Measurements from ENCODE around the gene KIF26B. TPM values are rescaled to one million over a fixed set of nuclear protein-coding genes. Genes with fewer than 3 reads are reported as not detected.

KIF26B gene
- polyA plus RNA-seq, 1 of the 3 experiments (the other 2 are of a cell fraction): 2.6 TPM

DNA sequence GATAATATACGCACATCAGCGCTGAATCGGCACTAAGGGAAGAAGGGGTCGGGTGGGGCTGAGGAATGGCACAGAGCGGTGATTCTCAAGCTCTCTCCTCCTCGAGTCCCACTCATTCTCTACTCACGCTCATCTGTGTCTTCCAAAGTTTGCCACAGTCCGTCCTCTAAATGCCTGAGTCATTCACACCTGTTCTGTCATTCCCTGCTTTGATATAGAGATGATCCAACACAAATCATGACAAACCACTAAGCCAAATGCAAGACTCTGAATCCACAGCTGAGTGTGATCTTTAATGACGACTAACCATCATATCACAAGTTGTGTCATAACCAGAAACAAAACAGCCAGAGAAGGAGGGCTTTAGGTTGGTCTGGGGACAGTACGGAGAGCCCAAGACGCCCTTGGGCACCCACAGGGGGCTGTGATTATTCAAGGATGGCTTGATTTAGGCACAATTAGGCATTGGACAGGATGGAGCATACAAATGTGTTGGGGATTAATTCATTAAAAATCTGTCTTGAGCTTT is 501.5 kb downstream of the KIF26B start:
- Histone ChIP-seq H2AFZ (ENCODE audit: low read depth) (no peak overlapping the region), H3K79me2 (ENCODE audit: insufficient read depth) (no peaks in the 10 kb centered on the region), H3K27me3 (ENCODE audit: insufficient read depth) (no peaks in the 10 kb centered on the region), H3F3A (replicated peaks; ENCODE audit: insufficient read depth) (no peaks in the 10 kb centered on the region), H3K4me1 (ENCODE audit: control insufficient read depth in 1 of 2, insufficient read depth in 2 of 2, low read depth in 1 of 2, low read length in 1 of 2) (no peaks in the 10 kb centered on the region; a peak in 1 of 4 replicates), H4K20me1 (ENCODE audit: insufficient read depth) (no peaks in the 10 kb centered on the region), H3K9me2 (no peaks in the 10 kb centered on the region), H3K36me3 (replicated peaks in 1 of 2; ENCODE audit: control insufficient read depth in 1 of 2, insufficient read depth in 2 of 2, low read length in 1 of 2) (peaks cover 4 to 29% of the 10 kb centered on the region in 2 experiments), H3K4me3 (ENCODE audit: low read depth in 2 of 2, low read length in 1 of 2) (no peak overlapping the region), H3K9ac (no peak overlapping the region), H3K4me2 (no peak overlapping the region), H3K27ac (ENCODE audit: low read depth in 2 of 2, low read length in 1 of 2) (0 out of 4 replicates have a peak overlapping the region, but pooled peaks of 1 of the 2 experiments have one; percentile 1), H3K9me3 (no peaks in the 10 kb centered on the region)
- DNase-seq: no peak
- TF ChIP-seq, protein P1, sequence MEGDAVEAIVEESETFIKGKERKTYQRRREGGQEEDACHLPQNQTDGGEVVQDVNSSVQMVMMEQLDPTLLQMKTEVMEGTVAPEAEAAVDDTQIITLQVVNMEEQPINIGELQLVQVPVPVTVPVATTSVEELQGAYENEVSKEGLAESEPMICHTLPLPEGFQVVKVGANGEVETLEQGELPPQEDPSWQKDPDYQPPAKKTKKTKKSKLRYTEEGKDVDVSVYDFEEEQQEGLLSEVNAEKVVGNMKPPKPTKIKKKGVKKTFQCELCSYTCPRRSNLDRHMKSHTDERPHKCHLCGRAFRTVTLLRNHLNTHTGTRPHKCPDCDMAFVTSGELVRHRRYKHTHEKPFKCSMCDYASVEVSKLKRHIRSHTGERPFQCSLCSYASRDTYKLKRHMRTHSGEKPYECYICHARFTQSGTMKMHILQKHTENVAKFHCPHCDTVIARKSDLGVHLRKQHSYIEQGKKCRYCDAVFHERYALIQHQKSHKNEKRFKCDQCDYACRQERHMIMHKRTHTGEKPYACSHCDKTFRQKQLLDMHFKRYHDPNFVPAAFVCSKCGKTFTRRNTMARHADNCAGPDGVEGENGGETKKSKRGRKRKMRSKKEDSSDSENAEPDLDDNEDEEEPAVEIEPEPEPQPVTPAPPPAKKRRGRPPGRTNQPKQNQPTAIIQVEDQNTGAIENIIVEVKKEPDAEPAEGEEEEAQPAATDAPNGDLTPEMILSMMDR (IDR thresholded peaks at IDR 0.05): no peak
- TF ChIP-seq TAF1 (IDR thresholded peaks at IDR 0.05; ENCODE audit: borderline replicate concordance, low read depth, low read length) (no peak), NRF1 (IDR thresholded peaks at IDR 0.05; ENCODE audit: low read depth, low read length) (no peak), FOXM1 (IDR thresholded peaks at IDR 0.05; ENCODE audit: low read depth) (no peak), FOXJ3 (CRISPR knock-in tag; IDR thresholded peaks at IDR 0.05) (no peak), JUND (IDR thresholded peaks at IDR 0.05) (no peak), MXI1 (IDR thresholded peaks at IDR 0.05; ENCODE audit: low read depth, low read length) (no peak), GABPA (IDR thresholded peaks at IDR 0.05; ENCODE audit: low read depth) (no peak), TEAD4 (IDR thresholded peaks at IDR 0.05; ENCODE audit: borderline replicate concordance, insufficient read depth) (no peak), RFX5 (IDR thresholded peaks at IDR 0.05; ENCODE audit: low read length) (no peak), EP300 (IDR thresholded peaks at IDR 0.05; ENCODE audit: borderline replicate concordance in 1 of 2, low read depth in 1 of 2, low read length in 1 of 2) (no peak), POLR2AphosphoS5 (IDR thresholded peaks at IDR 0.05; ENCODE audit: low read depth, low read length) (no peak), SIN3A (IDR thresholded peaks at IDR 0.05; ENCODE audit: borderline replicate concordance, low read depth, low read length) (no peak), GATA2 (CRISPR knock-in tag; IDR thresholded peaks at IDR 0.05) (no peak), RCOR1 (IDR thresholded peaks at IDR 0.05; ENCODE audit: low read length) (no peak)
- TF ChIP-seq, protein P2, sequence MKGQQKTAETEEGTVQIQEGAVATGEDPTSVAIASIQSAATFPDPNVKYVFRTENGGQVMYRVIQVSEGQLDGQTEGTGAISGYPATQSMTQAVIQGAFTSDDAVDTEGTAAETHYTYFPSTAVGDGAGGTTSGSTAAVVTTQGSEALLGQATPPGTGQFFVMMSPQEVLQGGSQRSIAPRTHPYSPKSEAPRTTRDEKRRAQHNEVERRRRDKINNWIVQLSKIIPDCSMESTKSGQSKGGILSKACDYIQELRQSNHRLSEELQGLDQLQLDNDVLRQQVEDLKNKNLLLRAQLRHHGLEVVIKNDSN (IDR thresholded peaks at IDR 0.05; ENCODE audit: borderline replicate concordance, low read depth): no peak
- TF ChIP-seq, protein P3, sequence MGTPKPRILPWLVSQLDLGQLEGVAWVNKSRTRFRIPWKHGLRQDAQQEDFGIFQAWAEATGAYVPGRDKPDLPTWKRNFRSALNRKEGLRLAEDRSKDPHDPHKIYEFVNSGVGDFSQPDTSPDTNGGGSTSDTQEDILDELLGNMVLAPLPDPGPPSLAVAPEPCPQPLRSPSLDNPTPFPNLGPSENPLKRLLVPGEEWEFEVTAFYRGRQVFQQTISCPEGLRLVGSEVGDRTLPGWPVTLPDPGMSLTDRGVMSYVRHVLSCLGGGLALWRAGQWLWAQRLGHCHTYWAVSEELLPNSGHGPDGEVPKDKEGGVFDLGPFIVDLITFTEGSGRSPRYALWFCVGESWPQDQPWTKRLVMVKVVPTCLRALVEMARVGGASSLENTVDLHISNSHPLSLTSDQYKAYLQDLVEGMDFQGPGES (IDR thresholded peaks at IDR 0.05; ENCODE audit: low read depth, low read length): no peak
- TF ChIP-seq, protein P4, sequence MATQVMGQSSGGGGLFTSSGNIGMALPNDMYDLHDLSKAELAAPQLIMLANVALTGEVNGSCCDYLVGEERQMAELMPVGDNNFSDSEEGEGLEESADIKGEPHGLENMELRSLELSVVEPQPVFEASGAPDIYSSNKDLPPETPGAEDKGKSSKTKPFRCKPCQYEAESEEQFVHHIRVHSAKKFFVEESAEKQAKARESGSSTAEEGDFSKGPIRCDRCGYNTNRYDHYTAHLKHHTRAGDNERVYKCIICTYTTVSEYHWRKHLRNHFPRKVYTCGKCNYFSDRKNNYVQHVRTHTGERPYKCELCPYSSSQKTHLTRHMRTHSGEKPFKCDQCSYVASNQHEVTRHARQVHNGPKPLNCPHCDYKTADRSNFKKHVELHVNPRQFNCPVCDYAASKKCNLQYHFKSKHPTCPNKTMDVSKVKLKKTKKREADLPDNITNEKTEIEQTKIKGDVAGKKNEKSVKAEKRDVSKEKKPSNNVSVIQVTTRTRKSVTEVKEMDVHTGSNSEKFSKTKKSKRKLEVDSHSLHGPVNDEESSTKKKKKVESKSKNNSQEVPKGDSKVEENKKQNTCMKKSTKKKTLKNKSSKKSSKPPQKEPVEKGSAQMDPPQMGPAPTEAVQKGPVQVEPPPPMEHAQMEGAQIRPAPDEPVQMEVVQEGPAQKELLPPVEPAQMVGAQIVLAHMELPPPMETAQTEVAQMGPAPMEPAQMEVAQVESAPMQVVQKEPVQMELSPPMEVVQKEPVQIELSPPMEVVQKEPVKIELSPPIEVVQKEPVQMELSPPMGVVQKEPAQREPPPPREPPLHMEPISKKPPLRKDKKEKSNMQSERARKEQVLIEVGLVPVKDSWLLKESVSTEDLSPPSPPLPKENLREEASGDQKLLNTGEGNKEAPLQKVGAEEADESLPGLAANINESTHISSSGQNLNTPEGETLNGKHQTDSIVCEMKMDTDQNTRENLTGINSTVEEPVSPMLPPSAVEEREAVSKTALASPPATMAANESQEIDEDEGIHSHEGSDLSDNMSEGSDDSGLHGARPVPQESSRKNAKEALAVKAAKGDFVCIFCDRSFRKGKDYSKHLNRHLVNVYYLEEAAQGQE (IDR thresholded peaks at IDR 0.05; ENCODE audit: low read depth, low read length): no peak
- TF ChIP-seq, protein P5, sequence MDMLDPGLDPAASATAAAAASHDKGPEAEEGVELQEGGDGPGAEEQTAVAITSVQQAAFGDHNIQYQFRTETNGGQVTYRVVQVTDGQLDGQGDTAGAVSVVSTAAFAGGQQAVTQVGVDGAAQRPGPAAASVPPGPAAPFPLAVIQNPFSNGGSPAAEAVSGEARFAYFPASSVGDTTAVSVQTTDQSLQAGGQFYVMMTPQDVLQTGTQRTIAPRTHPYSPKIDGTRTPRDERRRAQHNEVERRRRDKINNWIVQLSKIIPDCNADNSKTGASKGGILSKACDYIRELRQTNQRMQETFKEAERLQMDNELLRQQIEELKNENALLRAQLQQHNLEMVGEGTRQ (IDR thresholded peaks at IDR 0.05; ENCODE audit: borderline replicate concordance, low read depth, low read length): no peak
- TF ChIP-seq, protein P6, sequence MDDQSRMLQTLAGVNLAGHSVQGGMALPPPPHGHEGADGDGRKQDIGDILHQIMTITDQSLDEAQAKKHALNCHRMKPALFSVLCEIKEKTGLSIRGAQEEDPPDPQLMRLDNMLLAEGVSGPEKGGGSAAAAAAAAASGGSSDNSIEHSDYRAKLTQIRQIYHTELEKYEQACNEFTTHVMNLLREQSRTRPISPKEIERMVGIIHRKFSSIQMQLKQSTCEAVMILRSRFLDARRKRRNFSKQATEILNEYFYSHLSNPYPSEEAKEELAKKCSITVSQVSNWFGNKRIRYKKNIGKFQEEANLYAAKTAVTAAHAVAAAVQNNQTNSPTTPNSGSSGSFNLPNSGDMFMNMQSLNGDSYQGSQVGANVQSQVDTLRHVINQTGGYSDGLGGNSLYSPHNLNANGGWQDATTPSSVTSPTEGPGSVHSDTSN (IDR thresholded peaks at IDR 0.05): no peak
- POLR2A ChIA-PET: no interaction called here
- WGBS (ENCODE audit: low lambda C conversion rate): 89% methylated on average over 11 of the region's 11 CpGs
- CTCF ChIA-PET: no interaction called here

Measured in SK-N-SH (cell line).